Spleen (tissue), 13 donors: ENCODE results near the gene TCTA. TPM values are rescaled to one million over a fixed set of nuclear protein-coding genes. Genes with fewer than 3 reads are reported as not detected.

Experiments
- DNase-seq: peaks from one replicate; pipeline ENCODE4 v3.0.0-alpha.2; 2020
- H3K27ac ChIP-seq, 8 donors: fragments of 200-600 bp; sonication (generic) in 7 of 8; 1 replicate in 4 of 8; 2 replicates in 4 of 8; pipeline versions ENCODE4 v1.5.0 to v1.8.0; 2016 to 2021; ENCODE audit warnings: inconsistent platforms in 4 of 8, mild to moderate bottlenecking in 4 of 8, moderate library complexity in 1 of 8
- H3K27me3 ChIP-seq, 7 donors: fragments of 200-600 bp; sonication (generic) in 6 of 7; replicated peaks in 1 of 7; 1 replicate in 4 of 7; 2 replicates in 3 of 7; pipeline versions ENCODE4 v1.5.0 to v1.8.0; 2016 to 2021; ENCODE audit warnings: inconsistent platforms in 3 of 7, mild to moderate bottlenecking in 1 of 7
- H3K36me3 ChIP-seq, 6 donors: fragments of 200-600 bp; sonication (generic) in 5 of 6; 1 replicate in 4 of 6; 2 replicates in 2 of 6; pipeline versions ENCODE4 v1.5.0 to v1.8.0; 2016 to 2021; ENCODE audit warnings: inconsistent platforms in 2 of 6
- H3K4me1 ChIP-seq, 6 donors: fragments of 200-600 bp; sonication (generic) in 5 of 6; 1 replicate in 3 of 6; 2 replicates in 3 of 6; pipeline versions ENCODE4 v1.5.0 to v1.8.0; 2016 to 2021; ENCODE audit warnings: inconsistent platforms in 3 of 6
- H3K4me3 ChIP-seq, 8 donors: fragments of 200-600 bp; sonication (generic) in 7 of 8; 1 replicate in 4 of 8; 2 replicates in 4 of 8; pipeline versions ENCODE4 v1.5.0 to v1.8.0; 2016 to 2021; ENCODE audit warnings: inconsistent platforms in 4 of 8, mild to moderate bottlenecking in 4 of 8, moderate library complexity in 2 of 8
- H3K9me3 ChIP-seq, 8 donors: fragments of 200-600 bp; sonication (generic) in 7 of 8; 1 replicate in 4 of 8; 2 replicates in 4 of 8; pipeline versions ENCODE4 v1.5.0 to v1.8.0; 2016 to 2021; ENCODE audit warnings: inconsistent platforms in 4 of 8
- POLR2A ChIP-seq, 3 donors: fragments of 450-650 bp; IDR thresholded peaks; one replicate each; pipeline ENCODE4 v1.5.1; 2017; ENCODE audit warnings: antibody characterized with exemption in 3 of 3, mild to moderate bottlenecking in 1 of 3
- POLR2AphosphoS5 ChIP-seq, 3 donors: sonication (generic); formaldehyde crosslinking; IDR thresholded peaks; one replicate each; pipeline ENCODE4 v1.5.1; 2017; ENCODE audit warnings: antibody characterized with exemption in 3 of 3
- WGBS, 5 donors: extraction: QIAGEN DNeasy Blood & Tissue Kit in 3 of 5; methylation state at CpG; one replicate each; pipeline versions ENCODE4 v1.1.5 to v1.1.7; 2013 to 2018; 5-methylcytosine and 5-hydroxymethylcytosine counted together
- intact Hi-C: fragments of 100-400 bp; cut with DNase I; formaldehyde crosslinking; loops from one replicate; pipeline ENCODE4 v1.15.0; 2023; ENCODE audit warnings: low total_unique reads
- long read RNA-seq, 2 donors: transcript quantifications; one replicate each; lab custom pipeline, GENCODE V29; 2026
- polyA plus RNA-seq, 3 donors: library from polyadenylated mRNA; stranded (reverse); fragments of 200-250 nt; gene quantifications; one replicate each; pipeline ENCODE4 v1.2.1, GENCODE V29; 2013
- total RNA-seq, 7 donors: library from RNA; depleted of rRNA in 3 of 7; stranded (reverse); fragments of >200 nt in 3 of 7; fragmentation: NEBNext Ultra II Directional in 4 of 7; extraction: Animal tissue kit (Norgen Biotek cat#: 25700) in 4 of 7; gene quantifications; one replicate each; pipeline versions ENCODE4 v1.1.0 to v1.2.1, GENCODE V29; 2016 to 2021
- TF ChIP-seq, protein P1 (sequence below), 11 experiments: fragments of 200-600 bp in 7 of 11; fragments of 450-650 bp in 4 of 11; sonication (generic) in 4 of 11; IDR thresholded peaks in 8 of 11; conservative IDR thresholded peaks in 3 of 11; 1 replicate in 7 of 11; 2 replicates in 4 of 11; pipeline versions ENCODE4 v1.4.0 to v1.8.0; 2016 to 2021; ENCODE audit warnings: antibody characterized with exemption in 11 of 11, inconsistent platforms in 4 of 11, mild to moderate bottlenecking in 1 of 11
- donor health status: healthy with polysubstance abuse.
- donor health status: DM: no; HTN: no; CAD: no; lungs with moderate emphysema.
- donor health status: DM: no; HTN: no; CAD: no.
- donor health status: Bipolar disorder and iron deficiency.
- donor health status: healthy.
- donor health status: DM: no; HTN: no; CAD: no.
- donor health status: DM: yes; HTN: yes; CAD: no.

Gene TCTA, protein sequence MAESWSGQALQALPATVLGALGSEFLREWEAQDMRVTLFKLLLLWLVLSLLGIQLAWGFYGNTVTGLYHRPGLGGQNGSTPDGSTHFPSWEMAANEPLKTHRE
- 10 to 100 TPM; 22.1 to 39.4 (median 28.6) TPM for total RNA-seq
- 10 to 100 TPM; 18.2 to 27.4 (median 25.4) TPM for polyA plus RNA-seq
- long read RNA-seq, donor 1, transcript TCTA-201 (3 exons, 2,146 nt): major isoform, 10 of 10 reads
- long read RNA-seq, donor 1, partial matches to known transcripts: 0 of 10 reads
- long read RNA-seq, donor 1, other reads (novel, unspliced or antisense): 0 of 10 reads
- long read RNA-seq, donor 2, transcript TCTA-201 (3 exons, 2,146 nt): major isoform, 7 of 17 reads
- long read RNA-seq, donor 2, partial matches to known transcripts: 10 of 17 reads
- long read RNA-seq, donor 2, other reads (novel, unspliced or antisense): 0 of 17 reads

DNA sequence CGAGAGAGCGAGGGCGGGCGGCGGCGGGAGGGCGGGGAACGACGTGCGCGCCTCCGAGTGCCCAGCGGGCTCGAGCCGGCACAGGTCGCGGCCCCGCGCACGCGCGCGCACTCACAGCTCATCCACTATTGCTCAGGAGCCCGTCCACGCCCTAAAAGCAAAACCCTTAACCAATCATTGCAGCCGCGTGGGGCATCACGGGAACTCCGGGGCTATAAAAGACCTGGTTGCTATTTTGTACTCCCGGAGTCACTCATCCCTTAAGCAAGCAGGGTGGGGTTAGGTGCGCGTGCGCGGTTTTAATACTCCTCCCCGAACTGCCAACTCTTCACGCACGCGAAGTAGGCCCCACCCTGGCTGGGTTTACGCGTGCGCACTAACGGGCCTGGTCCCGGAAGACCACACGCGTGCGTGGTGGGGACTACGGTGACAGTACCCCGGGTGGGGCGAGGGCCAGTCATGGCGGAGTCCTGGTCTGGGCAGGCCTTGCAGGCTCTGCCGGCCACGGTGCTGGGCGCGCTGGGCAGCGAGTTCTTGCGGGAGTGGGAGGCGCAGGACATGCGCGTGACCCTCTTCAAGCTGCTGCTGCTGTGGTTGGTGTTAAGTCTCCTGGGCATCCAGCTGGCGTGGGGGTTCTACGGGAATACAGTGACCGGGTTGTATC lies at the start of gene TCTA, which contains the start of gene RHOA:
Gene TCTA (plus strand): TSS at position 456 of the 664 bp plus-strand sequence. CDS start 4 bp downstream, at position 460.
Gene RHOA (minus strand): TSS at position 9 of the 664 bp plus-strand sequence. CDS start 36,387 bp downstream, outside the sequence.
- Histone ChIP-seq H3K4me1 (peaks cover 63 to 87% (median 82%) of the 10 kb centered on the region in 6 donors), H3K36me3 (peaks cover 0 to 35% (median 9%) of the 10 kb centered on the region in 6 donors), H3K9me3 (no peaks in the 10 kb centered on the region), H3K27me3 (no peaks in the 10 kb centered on the region), H3K4me3 (peak within 1 kb of the TSS; percentile 61 to 92 (median 78)), H3K27ac (peak within 1 kb of the TSS; percentile 93 to 100 (median 98))
- peak; percentile 100 for DNase-seq
- TF ChIP-seq POLR2AphosphoS5 (IDR thresholded peaks at IDR 0.05) (peak; percentile 99 to 100 (median 99)), POLR2A (IDR thresholded peaks at IDR 0.05) (peak; percentile 76 to 91 (median 89))
- TF ChIP-seq, protein P1, sequence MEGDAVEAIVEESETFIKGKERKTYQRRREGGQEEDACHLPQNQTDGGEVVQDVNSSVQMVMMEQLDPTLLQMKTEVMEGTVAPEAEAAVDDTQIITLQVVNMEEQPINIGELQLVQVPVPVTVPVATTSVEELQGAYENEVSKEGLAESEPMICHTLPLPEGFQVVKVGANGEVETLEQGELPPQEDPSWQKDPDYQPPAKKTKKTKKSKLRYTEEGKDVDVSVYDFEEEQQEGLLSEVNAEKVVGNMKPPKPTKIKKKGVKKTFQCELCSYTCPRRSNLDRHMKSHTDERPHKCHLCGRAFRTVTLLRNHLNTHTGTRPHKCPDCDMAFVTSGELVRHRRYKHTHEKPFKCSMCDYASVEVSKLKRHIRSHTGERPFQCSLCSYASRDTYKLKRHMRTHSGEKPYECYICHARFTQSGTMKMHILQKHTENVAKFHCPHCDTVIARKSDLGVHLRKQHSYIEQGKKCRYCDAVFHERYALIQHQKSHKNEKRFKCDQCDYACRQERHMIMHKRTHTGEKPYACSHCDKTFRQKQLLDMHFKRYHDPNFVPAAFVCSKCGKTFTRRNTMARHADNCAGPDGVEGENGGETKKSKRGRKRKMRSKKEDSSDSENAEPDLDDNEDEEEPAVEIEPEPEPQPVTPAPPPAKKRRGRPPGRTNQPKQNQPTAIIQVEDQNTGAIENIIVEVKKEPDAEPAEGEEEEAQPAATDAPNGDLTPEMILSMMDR (IDR thresholded peaks at IDR 0.05 in 8 of 11, conservative IDR thresholded peaks at IDR 0.05 in 3 of 11): peak in 2 of 11 experiments; percentile 9 to 35
- 0 to 2% (median 1%) methylated on average over 20 to 62 of the region's 62 CpGs for WGBS, 5 donors
- intact Hi-C loops: loop anchor here (5.0 kb wide), 1 partner anchor 70 kb away; the partner anchor contains the start of gene USP4

DNA sequence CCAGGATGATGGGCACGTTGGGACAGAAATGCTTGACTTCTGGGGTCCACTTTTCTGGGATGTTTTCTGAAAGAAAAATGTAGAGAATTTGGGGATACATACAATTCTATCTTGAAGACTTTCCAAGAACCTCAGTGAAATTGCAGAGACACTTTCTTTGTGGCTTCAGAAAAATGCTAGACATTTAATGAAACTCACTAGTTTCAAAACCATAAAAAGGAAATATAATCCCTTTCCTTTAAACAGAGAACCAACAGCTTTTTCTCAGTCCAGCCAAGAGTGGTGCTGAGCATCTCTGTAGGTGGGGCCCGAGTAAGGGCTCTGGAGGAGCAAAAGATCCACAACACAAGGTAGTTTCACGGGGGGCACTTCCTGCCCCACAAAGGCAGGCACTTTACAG lies 49.7 kb upstream of the TCTA start:
- Histone ChIP-seq H3K4me1 (peaks cover 10 to 45% (median 20%) of the 10 kb centered on the region in 6 donors), H3K36me3 (peaks cover 6 to 91% (median 81%) of the 10 kb centered on the region in 6 donors), H3K4me3 (no peak overlapping the region), H3K27ac (peak overlapping the region in 2 of 8 donors; percentile 8 to 29), H3K9me3 (no peaks in the 10 kb centered on the region), H3K27me3 (no peaks in the 10 kb centered on the region)
- no peak for TF ChIP-seq POLR2AphosphoS5 (IDR thresholded peaks at IDR 0.05)
- no peak for TF ChIP-seq POLR2A (IDR thresholded peaks at IDR 0.05)
- TF ChIP-seq, protein P1 (IDR thresholded peaks at IDR 0.05 in 8 of 11, conservative IDR thresholded peaks at IDR 0.05 in 3 of 11): no peak
- 59 to 80% (median 73%) methylated on average over 3 of the region's 3 CpGs for WGBS, 5 donors
- peak; percentile 8 for DNase-seq
- intact Hi-C loops: no loop called here

- intact Hi-C loops: no loop called here
- Histone ChIP-seq H3K27me3 (no peaks in the 10 kb centered on the region), H3K27ac (peak overlapping the region in 2 of 8 donors; percentile 16 to 25), H3K36me3 (peaks cover 3 to 100% (median 86%) of the 10 kb centered on the region in 6 donors), H3K9me3 (no peaks in the 10 kb centered on the region), H3K4me1 (peaks cover 0 to 63% (median 27%) of the 10 kb centered on the region in 6 donors), H3K4me3 (no peak overlapping the region)
- 84 to 94% (median 92%) methylated on average over 6 of the region's 6 CpGs for WGBS, 5 donors
- TF ChIP-seq, protein P1 (IDR thresholded peaks at IDR 0.05 in 8 of 11, conservative IDR thresholded peaks at IDR 0.05 in 3 of 11): no peak
- no peak for TF ChIP-seq POLR2A (IDR thresholded peaks at IDR 0.05)
- DNase-seq: no peak
Measured at GRCh38 chr3:49370585-49371290, 41.5 kb upstream of the TCTA start.
